ENCODE measurements around the gene CTTNBP2.

DNA sequence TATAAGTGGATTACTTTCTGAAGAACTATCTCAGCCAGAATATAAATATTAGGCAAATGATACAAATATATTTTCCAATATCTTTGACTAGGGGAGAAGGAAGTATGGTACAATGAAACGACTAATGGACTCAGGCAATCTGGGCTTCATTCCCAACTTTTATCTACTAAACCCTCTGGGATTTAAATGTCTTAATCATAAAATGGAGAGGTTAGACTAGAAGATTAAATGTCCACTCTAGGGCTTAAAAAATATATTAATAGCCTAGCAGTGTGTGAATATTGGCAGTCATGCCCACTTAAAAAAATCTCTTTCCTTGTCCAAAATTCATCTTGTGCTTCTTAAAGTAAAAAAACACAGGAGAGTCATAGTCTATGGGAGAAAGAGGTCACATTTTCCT lies 98.3 kb downstream of the CTTNBP2 start:
- TF ChIP-seq POLR2A (IDR thresholded peaks at IDR 0.05) (no peak), POLR2AphosphoS5 (IDR thresholded peaks at IDR 0.05; ENCODE audit: insufficient read depth in 1 of 2, low read depth in 1 of 2) (no peak)
- TF ChIP-seq, protein P1, sequence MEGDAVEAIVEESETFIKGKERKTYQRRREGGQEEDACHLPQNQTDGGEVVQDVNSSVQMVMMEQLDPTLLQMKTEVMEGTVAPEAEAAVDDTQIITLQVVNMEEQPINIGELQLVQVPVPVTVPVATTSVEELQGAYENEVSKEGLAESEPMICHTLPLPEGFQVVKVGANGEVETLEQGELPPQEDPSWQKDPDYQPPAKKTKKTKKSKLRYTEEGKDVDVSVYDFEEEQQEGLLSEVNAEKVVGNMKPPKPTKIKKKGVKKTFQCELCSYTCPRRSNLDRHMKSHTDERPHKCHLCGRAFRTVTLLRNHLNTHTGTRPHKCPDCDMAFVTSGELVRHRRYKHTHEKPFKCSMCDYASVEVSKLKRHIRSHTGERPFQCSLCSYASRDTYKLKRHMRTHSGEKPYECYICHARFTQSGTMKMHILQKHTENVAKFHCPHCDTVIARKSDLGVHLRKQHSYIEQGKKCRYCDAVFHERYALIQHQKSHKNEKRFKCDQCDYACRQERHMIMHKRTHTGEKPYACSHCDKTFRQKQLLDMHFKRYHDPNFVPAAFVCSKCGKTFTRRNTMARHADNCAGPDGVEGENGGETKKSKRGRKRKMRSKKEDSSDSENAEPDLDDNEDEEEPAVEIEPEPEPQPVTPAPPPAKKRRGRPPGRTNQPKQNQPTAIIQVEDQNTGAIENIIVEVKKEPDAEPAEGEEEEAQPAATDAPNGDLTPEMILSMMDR (IDR thresholded peaks at IDR 0.05), result no peak
